Stimulated activated naive CD4-positive, alpha-beta T cell treated with Interleukin-2 at 50 U/mL for 16 hours (primary cell): ENCODE measurements around the gene PIGN.
"Not testable (repeated sequence)": the region's sequence is repeated elsewhere in the genome, so short reads cannot be mapped to it uniquely, and the experiment has no call there.

Source experiments
- DNase-seq: peaks from one replicate; lab custom pipeline; 2025; lab: John Stamatoyannopoulos, UW

The PIGN gene

DNA sequence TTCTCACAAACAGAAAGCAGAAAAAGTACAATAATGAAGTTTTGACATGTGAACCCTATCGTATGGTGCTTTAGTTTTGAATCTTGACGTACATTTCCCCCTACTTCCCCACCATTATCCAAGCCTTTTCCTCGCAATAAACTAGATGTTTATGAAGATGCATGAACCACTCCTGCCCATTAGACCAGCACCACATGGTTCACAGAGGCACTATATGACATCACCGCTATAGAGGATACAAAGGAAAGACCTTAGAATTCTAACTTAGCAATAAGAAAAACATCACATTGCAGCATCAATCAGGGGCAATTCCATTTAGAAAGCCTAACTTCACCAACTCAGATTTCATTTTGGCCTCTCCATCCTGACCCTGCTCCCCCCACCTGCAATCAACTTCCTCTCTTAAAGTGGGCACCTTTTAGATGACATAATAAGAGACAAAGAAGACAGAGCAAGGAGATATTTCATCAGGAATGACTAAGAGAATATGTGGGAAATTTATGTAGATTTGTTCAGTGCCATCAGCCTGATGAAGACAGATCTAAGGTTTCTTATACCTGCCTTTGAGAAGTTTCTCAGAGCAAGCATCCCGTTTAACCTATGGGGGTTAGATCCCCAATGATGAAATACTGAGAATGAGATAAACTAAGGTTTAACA is 124.9 kb downstream of the PIGN start:
- no peak for DNase-seq

DNA sequence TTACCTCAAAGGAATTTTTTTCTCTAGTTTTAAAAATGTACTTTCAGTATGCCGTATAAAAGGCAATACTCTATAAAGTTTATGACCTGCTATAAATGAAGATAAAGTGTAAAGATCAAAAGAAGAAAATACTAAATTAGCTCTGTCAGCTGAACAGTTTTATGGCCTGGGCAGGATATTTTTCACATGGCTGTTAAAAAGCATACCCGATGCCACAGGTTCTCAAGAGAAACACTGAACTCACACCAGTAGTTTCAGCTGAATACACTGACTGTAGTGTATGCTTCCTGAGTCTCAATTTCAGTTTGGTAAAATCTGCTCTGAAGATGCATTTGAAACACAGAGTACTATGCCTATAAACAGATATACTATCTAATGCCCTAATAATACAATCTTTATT is 126.0 kb downstream of the PIGN start:
- no peak for DNase-seq

DNA sequence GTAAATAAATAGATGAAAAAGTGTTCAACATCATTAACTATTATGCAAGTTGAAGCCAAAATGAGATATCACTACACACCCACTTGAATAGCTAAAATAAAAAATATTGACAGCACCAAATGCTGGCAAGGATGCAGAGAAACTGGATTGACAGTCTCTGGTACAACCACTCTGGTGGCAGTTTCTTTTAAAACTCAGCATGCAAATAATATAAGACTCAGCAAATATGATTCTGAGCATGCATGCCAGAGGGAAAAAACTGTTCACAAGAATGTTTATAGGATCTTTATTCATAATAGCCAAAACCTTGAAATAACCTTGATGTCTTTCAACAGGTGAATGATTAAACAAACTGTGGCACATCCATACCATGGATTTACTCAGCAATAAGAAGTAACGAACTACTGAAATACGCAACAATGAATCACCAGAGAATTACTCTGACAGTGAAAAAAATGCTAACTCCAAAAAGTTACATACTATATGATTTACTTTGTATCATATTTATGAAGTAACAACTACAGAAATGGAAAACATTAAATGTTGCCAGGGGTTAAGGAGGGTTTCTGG is 131.8 kb downstream of the PIGN start:
- DNase-seq, result no peak

DNA sequence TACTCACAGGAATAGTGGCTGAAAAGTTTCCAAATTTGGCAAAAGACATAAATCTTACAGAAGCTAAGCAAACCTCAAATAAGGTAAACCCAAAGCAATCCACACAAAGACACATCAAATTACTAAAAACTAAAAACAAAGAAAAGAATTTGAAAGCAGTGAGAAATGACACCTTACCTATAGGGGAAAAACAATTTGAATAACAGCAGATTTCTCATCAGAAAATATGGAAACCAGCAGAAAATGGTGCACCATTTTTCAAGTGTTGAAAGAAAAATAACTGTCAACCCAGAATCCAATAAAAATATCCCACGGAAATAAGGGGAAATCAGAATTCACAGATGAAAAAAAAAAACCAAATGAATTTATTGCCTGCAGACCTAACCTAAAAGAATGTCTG is 138.6 kb downstream of the PIGN start:
- no peak for DNase-seq

DNA sequence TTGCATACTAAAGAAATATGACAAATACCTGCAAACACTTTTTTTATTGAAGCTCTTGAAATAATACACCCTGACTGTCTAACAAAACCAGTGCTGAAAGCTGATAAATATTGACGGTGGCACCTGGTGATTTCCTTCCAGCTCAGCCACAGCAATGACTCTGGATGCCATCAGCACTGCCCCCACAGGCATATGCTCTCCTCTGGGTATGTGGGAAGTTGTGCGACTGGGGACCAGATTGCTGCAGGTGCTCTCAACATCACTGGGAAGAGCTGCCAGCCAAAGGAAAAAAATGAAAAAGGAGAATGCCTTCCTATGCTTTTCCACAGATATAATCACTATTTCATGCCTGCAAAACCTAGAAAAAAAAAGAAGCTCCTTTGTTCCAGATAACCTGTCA is 141.5 kb downstream of the PIGN start:
- no peak for DNase-seq

DNA sequence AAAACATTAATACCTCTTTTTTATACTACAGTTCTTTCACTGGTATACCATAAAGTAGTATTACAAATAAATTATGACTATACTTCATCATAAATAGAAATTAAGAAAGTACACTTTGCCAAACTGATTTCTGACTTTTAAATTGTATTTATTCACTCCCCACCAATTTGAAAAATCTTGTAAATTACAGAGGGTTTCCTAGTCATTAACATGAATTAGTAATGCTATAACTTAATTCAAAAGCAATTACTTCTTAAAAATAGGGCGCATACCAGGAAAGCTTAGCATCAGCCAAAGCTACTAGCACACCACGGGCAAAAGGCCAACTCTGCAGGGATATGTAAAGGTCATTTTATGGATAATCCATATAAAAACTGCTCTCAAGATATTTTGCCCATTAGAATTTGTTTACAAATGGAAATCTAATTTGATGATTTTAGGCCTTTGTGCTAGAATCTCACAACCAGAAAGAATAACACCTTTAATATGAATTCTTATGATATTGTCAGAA is 142.3 kb downstream of the PIGN start:
- DNase-seq, result no peak

DNA sequence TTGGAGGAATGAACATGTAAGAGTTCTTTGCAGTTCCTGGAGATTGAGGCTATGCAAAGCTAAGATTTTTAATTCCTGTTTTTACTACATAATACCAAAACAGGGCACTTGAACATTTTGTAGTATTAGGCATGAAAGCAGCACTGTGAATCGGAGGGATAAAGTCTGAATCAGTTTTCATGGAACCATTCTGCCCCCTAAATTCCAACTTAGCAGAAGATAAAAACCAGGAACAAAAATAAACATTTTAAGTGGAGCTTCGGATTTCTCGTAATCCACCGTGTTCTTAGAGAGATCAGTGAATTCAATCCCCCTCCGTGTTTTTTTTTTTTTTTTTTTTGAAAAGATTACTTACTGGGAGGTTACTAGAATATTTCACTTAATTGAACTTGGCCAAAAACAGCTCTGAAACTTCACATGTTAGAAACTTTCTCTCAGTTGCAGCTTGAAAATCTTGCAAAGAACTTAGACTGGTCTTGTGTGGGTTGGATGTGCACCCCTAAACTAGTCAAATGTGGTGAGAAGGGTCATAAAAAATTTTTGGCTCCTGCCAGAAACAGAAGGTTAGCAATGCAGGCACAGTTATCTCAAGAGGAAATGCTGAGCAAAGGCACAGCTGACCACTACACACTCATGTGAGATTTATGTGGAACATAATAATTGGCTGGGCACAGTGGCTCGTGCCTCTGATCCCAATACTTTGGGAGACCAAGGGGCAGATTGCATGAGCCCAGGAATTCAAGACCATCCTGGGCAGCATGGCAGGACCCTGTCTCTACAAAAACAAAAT is 148.7 kb downstream of the PIGN start:
- DNase-seq, result no peak

DNA sequence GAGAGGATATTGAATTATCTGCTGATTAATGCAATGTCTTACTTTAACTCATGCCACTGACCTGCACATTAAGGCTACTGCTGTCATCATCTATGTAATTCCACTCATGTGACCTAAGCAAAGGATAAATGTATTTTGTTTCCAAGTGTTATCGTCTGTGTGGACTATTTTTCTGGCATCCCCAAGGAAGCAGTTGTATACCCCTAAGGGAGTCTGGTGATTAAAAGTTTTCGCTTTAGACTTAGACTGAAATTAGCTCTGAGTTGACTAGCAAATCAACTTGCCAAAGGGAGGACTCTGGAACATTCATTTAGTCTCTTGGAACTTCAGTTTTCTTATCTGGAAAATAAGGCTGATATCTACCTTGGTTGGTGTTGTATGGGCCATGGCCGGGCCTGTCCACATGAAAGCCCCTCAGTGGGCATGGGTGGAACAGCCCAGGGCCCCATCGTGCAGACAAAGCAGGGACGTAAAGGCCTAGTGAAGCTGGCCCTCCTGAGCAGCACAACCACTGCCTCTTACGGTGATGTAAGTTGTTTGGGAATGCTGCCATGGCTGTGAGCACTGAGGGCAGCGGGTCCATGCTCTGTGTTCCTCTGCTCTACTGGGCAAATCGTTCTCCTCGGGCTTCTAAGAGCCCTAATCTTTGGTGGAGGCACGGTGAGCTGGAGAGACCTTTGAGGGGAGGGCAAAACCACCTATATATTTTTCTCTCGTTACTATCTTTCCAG is 149.7 kb downstream of the PIGN start:
- DNase-seq, result no peak

DNA sequence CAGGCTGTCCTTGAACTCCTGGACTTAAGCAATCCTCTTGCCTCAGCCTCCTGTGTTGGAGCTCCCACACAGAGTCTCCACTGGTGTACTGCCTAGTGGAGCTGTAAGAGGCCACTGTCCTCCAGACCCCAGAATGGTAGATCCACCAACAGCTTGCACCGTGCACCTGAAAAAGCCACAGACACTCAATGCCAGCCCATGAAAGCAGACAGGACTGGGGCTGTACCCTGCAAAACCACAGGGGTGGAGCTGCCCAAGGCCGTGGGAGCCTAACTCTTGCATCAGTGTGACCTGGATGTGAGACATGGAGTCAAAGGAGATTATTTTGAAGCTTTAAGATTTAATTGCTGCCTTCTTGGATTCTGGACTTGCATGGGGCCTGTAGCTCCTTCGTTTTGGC is 152.6 kb downstream of the PIGN start:
- not testable (repeated sequence) for DNase-seq

DNA sequence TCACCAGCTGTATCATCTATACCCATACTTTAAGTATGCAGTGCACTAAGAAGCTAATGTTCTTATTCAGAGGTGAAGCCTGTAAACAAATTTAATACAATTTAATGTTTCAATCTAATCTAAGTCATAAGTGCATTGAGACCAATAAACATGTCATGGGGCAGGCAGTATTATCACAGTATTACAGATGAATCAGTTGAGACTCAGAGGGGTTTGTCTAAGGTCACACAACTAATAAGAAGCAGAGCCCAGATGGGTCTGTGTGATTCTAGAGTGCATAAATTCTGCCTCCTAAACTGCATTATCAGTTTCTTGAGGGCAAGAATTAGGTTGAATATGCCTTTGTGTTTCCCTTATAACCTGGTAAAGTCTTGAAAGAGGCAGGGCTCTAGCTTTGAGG is 153.1 kb downstream of the PIGN start:
- no peak for DNase-seq

DNA sequence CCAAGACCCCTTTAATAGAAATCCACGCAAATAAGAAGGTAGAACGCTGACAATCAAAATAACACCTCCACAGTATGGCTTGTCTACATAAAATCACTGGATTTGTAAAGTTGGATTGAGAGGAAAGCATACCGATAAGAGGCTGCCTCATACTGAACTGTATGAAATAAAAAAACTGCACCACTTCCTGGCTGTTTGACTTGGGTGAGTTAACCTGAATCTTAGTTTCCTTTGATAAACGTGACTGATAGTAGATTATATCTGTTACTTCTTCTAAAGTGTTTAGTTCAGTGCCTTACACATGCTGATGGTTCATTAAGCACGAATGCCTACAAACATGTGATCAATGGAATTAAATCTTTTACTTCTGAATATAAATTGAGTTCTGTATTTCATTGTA is 153.6 kb downstream of the PIGN start:
- DNase-seq, result no peak

DNA sequence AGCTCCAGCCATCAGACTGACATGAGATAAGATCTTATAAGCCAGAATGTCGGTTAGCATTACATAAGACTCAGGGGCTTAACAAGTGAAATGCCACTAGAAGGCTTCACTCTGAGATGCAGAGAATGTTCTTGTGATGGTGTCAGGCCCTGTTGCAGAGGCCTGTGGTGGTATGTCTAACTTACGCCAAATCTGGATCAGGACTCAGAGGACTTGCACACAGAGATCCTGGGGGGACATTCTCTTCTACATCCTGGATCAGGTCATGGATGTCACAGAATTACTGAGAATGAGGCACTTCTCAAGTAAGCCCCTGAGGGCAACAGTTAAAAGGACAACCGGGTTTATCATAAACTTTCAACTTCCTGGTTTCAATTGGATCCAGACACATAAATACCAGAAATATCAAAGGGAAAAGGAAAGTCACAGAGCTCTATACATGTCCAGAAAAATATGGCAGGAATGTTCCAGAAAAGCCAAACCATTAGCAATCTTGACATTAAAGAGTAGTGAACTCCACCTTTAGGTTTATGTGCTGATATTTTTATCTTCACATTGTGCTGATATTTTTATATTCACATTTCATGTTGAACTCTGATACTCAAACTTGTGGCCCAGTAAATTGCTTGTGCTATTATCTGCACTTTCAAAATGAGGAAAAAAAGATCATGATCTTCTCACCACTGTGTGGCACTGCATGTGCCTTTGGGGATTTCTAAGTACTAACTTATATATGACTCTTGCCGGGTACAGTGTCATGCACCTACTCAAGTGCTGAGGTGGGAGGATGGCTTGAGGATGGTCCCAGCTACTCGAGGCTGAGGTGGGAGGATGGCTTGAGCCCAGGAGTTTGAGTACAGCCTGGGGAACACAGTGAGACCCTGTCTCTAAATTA is 156.5 kb downstream of the PIGN start:
- no peak for DNase-seq

DNA sequence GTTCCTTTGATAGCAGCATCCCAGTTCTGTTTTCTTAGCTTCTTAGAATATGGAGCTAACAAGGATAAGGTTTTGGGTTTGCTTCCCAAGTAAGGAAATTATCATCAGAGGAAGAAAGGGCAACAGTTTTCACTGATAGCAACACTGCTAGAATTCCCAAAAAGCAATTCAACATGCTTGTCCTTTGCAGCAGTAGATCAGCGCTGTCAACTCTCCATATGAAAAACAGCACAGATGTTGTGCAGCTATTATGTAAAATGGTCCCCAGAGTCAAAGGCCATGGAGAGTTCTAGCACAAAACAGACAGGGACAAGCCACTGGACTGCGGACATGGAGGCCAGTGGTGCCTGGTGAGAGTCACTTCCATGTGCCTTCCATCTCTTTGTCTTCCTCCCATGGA is 158.1 kb downstream of the PIGN start:
- no peak for DNase-seq

DNA sequence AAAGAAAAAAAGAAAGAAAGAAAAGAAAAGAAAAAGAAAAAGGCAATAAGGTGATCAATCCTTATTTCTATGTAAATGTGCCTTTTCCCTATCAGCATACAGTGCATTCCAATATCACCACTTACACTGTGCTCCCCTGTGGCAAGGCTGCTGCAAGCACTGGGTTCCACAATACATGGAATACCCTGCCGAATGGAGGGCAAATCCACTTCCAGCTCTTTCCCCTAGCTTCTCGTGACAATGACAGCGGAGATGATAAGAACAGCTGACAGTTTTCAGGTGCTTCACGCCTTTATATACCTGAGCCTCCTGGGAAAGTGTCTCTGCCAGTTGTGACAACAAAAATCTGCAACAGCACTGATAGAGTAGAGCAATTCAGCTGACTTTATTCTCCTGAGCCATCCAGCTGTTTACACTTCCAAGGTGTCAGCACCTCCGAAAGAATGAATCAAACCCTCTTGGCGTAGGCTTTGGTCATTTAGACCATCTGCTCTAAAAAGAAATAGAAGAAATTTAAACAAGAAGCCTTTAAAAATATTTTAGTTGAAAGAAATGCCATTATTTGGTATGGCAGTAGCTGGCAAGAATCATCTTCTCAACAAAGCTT is 158.8 kb downstream of the PIGN start:
- DNase-seq, result no peak

DNA sequence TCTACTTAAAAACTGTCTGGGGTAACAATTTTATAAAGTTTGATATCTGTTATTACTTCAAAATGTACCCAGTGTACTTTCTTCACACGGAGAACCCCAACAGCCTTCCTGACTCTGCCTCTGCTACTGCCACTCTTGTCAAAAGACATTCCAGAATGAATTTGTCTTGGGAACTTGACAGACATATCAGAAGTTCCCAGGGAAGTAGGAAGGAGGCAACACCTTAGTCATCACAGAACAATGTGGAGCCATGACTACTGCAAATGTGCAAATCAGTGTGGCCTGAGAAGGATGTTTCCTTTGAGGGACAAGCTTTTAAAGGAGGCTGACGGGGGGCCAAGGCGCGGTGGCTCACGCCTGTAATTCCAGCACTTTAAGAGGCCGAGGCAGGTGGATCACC is 160.3 kb downstream of the PIGN start:
- DNase-seq, result no peak

DNA sequence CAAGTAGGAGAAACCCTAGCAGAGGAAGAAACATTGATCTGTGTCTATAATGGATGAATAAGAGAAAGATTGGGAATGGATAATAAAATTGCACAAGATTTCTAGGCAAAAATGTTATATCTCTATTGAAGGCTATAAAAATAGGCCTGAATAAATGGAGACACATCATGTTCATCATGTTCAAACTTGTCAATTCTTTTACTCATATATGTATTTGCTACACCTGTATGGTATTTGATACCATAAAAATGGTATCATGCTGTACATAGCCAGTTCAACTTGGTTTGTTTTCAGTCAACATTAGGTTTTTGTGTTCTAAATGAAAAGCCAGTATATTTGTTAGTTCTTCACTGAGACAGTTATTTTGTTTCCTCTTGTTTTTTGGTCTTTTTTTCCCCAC is 161.9 kb downstream of the PIGN start:
- DNase-seq, result no peak

DNA sequence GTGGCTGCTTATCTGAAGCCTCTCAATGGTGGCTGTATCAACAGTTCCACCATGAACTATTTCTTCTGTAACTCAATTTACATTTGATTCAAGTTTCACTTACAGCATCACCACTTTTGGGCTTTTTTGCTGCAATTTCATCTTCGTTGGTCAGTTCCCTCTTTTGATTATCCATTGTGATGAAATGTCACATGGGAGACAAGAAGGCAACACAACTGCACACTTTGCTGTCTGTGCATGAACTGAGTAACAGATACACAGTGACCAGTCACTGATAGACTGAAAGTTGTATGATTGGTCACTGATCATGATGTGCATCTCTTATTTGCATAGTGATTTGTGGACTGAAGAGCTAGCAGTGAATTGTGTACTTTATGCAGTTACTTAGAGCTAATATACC is 163.3 kb downstream of the PIGN start:
- no peak for DNase-seq

DNA sequence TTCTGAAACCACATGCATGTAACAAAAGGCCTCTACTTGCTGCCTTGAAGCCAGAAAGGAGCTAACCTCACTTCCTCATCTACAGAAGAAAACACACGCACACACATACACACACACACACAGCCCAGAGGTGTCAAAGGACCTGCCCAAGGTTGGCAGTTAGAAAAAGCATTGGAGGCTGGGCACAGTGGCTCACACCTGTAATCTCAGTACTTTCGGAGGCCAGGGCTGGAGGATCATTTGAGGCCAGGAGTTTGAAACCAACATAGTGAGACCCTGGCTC is 168.2 kb downstream of the PIGN start:
- no peak for DNase-seq

DNA sequence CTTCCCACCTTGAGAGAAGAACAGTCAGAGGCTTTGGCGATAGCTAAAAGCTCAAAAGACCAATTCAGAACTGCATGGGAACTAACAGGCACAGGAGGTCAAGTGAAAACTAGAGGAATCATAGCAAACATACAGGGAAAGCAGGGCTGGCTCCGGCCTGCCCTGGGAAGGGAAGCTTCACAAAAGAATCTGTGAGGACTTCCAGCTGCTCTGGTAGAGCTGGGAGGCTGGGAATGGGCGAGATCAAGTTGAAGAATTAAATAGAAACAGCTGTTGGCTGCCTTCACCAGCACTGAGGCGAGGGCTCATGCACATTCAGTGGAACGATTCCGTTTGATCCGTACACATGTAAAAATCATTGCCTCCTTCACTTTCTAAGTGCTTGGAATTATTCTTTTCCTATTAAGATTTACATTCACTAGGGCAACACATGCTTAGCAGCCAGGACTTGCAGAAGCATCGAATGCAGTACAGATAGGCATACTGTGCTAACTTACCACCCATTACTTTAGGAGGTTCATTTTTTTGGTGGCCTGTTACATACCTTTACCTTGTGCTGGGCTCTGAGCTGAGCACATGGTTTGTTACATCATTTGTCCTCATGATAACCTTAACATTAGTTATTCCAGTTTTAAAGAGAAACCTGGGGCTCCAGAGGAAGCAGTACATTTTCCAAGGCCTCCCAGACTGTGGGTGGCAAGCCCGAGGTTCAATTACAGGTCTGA is 168.7 kb downstream of the PIGN start:
- DNase-seq, result no peak

DNA sequence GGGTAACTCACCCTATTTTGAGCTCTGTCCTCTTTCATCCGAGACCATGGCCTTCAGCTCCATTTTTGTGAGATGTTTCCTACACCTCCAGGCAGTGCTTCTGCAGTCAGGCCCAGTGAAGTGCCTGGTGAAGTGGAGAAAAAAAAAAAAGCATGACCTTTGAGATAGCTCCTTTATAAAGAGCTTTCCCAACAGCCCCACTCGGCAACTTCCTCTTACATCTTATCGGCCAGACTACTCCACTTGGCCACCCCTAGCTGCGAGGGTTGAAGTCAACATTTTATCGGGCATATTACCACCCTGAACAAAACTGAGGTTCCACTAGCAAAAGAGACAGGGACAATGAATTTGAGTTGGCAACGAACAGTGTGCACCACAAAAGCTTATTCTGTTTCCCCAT is 169.2 kb downstream of the PIGN start:
- DNase-seq, result no peak

DNA sequence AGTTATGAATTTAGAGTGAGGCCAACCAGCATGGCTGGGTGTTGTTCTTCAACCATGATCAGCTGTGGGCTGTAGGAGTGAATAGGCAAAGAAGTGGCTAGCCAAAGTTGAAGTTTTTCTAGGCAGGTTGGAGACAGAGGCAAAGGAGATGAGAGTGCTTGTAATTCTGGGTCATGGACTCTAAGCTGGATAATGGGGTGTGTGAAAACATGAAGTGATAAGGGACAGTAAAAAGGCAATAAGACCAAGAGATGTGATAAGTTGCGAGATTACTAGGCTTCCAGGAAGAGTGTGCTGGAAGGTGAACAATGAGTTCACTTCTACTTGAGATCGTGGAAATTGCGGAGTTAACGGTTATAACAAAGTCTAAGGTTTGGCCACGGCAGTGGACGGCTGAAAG is 175.4 kb downstream of the PIGN start:
- no peak for DNase-seq
